ENCODE measurements around the gene SGMS1. TPM values are rescaled to one million over a fixed set of nuclear protein-coding genes. Genes with fewer than 3 reads are reported as not detected.

Gene SGMS1
- total and polyA plus RNA-seq, 2 experiments from 2014 or later, result 15.0 to 34.7 TPM

DNA sequence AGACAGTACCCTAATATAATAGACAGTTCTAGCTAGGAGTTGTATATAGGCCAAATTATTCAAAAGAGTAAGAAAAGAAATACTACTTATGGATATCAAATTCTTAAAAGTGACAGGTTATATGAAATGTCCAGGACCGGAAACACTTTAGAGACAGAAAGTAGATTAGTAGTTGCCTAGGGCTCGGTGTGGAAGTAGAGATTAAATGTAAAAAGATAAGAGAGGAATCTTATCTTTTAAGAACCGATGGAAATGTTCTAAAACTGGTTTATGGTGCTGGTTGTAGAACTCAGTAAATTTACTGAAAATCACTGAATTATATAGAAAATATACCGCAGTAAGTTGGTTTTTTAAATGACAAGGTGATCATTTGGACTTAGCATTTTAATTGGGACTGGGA lies 224.9 kb downstream of the SGMS1 start:
- Histone ChIP-seq H3K4me2 (no peak overlapping the region), H3K4me1 (ENCODE audit: insufficient read depth) (no peaks in the 10 kb centered on the region), H3F3A (replicated peaks; ENCODE audit: low read depth) (no peaks in the 10 kb centered on the region), H3K9me2 (ENCODE audit: insufficient read depth) (no peaks in the 10 kb centered on the region), H3K36me3 (ENCODE audit: insufficient read depth) (no peaks in the 10 kb centered on the region), H2AFZ (no peak overlapping the region), H3K27me3 (ENCODE audit: insufficient read depth) (no peaks in the 10 kb centered on the region), H3K4me3 (no peak overlapping the region), H4K20me1 (replicated peaks; ENCODE audit: insufficient read depth) (no peaks in the 10 kb centered on the region), H3K27ac (ENCODE audit: low read depth) (no peak overlapping the region), H3K79me2 (replicated peaks; ENCODE audit: insufficient read depth) (peaks cover 6% of the 10 kb centered on the region; the same call in 1 of the 2 replicates)
- H3K4me1 Mint-ChIP-seq, result peaks cover 21% of the 10 kb centered on the region
- H3K27ac Mint-ChIP-seq, result no peak overlapping the region
- ATAC-seq (no peak), DNase-seq (ENCODE audit: low spot score) (no peak)
- TF ChIP-seq, protein P1, sequence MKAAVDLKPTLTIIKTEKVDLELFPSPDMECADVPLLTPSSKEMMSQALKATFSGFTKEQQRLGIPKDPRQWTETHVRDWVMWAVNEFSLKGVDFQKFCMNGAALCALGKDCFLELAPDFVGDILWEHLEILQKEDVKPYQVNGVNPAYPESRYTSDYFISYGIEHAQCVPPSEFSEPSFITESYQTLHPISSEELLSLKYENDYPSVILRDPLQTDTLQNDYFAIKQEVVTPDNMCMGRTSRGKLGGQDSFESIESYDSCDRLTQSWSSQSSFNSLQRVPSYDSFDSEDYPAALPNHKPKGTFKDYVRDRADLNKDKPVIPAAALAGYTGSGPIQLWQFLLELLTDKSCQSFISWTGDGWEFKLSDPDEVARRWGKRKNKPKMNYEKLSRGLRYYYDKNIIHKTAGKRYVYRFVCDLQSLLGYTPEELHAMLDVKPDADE (IDR thresholded peaks at IDR 0.05), result no peak
- TF ChIP-seq JUNB (IDR thresholded peaks at IDR 0.05; ENCODE audit: unreplicated experiment), result no peak
- TF ChIP-seq ZNF114 (CRISPR knock-in tag; IDR thresholded peaks at IDR 0.05), result no peak
- TF ChIP-seq, protein P2, sequence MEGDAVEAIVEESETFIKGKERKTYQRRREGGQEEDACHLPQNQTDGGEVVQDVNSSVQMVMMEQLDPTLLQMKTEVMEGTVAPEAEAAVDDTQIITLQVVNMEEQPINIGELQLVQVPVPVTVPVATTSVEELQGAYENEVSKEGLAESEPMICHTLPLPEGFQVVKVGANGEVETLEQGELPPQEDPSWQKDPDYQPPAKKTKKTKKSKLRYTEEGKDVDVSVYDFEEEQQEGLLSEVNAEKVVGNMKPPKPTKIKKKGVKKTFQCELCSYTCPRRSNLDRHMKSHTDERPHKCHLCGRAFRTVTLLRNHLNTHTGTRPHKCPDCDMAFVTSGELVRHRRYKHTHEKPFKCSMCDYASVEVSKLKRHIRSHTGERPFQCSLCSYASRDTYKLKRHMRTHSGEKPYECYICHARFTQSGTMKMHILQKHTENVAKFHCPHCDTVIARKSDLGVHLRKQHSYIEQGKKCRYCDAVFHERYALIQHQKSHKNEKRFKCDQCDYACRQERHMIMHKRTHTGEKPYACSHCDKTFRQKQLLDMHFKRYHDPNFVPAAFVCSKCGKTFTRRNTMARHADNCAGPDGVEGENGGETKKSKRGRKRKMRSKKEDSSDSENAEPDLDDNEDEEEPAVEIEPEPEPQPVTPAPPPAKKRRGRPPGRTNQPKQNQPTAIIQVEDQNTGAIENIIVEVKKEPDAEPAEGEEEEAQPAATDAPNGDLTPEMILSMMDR (conservative IDR thresholded peaks at IDR 0.05; ENCODE audit: low read depth in 2 of 2), result no peak
- TF ChIP-seq CREB1 (CRISPR knock-in tag; IDR thresholded peaks at IDR 0.05; ENCODE audit: low read depth), result no peak
- no peak for TF ChIP-seq STAT1 (IDR thresholded peaks at IDR 0.05; ENCODE audit: unreplicated experiment)
- TF ChIP-seq, protein P3, sequence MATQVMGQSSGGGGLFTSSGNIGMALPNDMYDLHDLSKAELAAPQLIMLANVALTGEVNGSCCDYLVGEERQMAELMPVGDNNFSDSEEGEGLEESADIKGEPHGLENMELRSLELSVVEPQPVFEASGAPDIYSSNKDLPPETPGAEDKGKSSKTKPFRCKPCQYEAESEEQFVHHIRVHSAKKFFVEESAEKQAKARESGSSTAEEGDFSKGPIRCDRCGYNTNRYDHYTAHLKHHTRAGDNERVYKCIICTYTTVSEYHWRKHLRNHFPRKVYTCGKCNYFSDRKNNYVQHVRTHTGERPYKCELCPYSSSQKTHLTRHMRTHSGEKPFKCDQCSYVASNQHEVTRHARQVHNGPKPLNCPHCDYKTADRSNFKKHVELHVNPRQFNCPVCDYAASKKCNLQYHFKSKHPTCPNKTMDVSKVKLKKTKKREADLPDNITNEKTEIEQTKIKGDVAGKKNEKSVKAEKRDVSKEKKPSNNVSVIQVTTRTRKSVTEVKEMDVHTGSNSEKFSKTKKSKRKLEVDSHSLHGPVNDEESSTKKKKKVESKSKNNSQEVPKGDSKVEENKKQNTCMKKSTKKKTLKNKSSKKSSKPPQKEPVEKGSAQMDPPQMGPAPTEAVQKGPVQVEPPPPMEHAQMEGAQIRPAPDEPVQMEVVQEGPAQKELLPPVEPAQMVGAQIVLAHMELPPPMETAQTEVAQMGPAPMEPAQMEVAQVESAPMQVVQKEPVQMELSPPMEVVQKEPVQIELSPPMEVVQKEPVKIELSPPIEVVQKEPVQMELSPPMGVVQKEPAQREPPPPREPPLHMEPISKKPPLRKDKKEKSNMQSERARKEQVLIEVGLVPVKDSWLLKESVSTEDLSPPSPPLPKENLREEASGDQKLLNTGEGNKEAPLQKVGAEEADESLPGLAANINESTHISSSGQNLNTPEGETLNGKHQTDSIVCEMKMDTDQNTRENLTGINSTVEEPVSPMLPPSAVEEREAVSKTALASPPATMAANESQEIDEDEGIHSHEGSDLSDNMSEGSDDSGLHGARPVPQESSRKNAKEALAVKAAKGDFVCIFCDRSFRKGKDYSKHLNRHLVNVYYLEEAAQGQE (IDR thresholded peaks at IDR 0.05; ENCODE audit: unreplicated experiment), result no peak
- no peak for TF ChIP-seq POLR2AphosphoS5 (IDR thresholded peaks at IDR 0.05; ENCODE audit: low read depth)
- no peak for TF ChIP-seq NANOG (IDR thresholded peaks at IDR 0.05; ENCODE audit: borderline replicate concordance)
- no peak for TF ChIP-seq EZH2phosphoT487 (IDR thresholded peaks at IDR 0.05; ENCODE audit: unreplicated experiment)
- no peak for TF ChIP-seq EZH2 (IDR thresholded peaks at IDR 0.05; ENCODE audit: low read depth, unreplicated experiment)
- TF ChIP-seq, protein P4, sequence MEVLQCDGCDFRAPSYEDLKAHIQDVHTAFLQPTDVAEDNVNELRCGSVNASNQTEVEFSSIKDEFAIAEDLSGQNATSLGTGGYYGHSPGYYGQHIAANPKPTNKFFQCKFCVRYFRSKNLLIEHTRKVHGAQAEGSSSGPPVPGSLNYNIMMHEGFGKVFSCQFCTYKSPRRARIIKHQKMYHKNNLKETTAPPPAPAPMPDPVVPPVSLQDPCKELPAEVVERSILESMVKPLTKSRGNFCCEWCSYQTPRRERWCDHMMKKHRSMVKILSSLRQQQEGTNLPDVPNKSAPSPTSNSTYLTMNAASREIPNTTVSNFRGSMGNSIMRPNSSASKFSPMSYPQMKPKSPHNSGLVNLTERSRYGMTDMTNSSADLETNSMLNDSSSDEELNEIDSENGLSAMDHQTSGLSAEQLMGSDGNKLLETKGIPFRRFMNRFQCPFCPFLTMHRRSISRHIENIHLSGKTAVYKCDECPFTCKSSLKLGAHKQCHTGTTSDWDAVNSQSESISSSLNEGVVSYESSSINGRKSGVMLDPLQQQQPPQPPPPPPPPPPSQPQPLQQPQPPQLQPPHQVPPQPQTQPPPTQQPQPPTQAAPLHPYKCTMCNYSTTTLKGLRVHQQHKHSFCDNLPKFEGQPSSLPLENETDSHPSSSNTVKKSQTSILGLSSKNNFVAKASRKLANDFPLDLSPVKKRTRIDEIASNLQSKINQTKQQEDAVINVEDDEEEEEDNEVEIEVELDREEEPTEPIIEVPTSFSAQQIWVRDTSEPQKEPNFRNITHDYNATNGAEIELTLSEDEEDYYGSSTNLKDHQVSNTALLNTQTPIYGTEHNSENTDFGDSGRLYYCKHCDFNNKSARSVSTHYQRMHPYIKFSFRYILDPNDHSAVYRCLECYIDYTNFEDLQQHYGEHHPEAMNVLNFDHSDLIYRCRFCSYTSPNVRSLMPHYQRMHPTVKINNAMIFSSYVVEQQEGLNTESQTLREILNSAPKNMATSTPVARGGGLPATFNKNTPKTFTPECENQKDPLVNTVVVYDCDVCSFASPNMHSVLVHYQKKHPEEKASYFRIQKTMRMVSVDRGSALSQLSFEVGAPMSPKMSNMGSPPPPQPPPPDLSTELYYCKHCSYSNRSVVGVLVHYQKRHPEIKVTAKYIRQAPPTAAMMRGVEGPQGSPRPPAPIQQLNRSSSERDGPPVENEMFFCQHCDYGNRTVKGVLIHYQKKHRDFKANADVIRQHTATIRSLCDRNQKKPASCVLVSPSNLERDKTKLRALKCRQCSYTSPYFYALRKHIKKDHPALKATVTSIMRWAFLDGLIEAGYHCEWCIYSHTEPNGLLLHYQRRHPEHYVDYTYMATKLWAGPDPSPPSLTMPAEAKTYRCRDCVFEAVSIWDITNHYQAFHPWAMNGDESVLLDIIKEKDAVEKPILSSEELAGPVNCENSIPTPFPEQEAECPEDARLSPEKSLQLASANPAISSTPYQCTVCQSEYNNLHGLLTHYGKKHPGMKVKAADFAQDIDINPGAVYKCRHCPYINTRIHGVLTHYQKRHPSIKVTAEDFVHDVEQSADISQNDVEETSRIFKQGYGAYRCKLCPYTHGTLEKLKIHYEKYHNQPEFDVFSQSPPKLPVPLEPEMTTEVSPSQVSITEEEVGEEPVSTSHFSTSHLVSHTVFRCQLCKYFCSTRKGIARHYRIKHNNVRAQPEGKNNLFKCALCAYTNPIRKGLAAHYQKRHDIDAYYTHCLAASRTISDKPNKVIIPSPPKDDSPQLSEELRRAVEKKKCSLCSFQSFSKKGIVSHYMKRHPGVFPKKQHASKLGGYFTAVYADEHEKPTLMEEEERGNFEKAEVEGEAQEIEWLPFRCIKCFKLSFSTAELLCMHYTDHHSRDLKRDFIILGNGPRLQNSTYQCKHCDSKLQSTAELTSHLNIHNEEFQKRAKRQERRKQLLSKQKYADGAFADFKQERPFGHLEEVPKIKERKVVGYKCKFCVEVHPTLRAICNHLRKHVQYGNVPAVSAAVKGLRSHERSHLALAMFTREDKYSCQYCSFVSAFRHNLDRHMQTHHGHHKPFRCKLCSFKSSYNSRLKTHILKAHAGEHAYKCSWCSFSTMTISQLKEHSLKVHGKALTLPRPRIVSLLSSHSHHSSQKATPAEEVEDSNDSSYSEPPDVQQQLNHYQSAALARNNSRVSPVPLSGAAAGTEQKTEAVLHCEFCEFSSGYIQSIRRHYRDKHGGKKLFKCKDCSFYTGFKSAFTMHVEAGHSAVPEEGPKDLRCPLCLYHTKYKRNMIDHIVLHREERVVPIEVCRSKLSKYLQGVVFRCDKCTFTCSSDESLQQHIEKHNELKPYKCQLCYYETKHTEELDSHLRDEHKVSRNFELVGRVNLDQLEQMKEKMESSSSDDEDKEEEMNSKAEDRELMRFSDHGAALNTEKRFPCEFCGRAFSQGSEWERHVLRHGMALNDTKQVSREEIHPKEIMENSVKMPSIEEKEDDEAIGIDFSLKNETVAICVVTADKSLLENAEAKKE (CRISPR knock-in tag; IDR thresholded peaks at IDR 0.05), result no peak
- TF ChIP-seq ZNF331 (CRISPR knock-in tag; IDR thresholded peaks at IDR 0.05; ENCODE audit: low read depth), result no peak
- no peaks in the 10 kb centered on the region for H3K36me3 Mint-ChIP-seq (ENCODE audit: low read depth)
- H3K9me3 Mint-ChIP-seq, result no peaks in the 10 kb centered on the region
- no peak overlapping the region for H3K4me3 Mint-ChIP-seq
- H3K27me3 Mint-ChIP-seq (ENCODE audit: insufficient read depth, low read depth, poor library complexity), result peaks cover under 1% of the 10 kb centered on the region
